Stomach (tissue), 4 donors: ENCODE results near the gene MTCL1.

Experiments used
- CTCF ChIP-seq, 7 experiments: fragments of 450-650 bp in 4 of 7; fragments of 200-600 bp in 3 of 7; sonication (generic) in 3 of 7; IDR thresholded peaks; one replicate each; pipeline ENCODE4 v1.5.1; 2016 to 2019; ENCODE audit warnings: antibody characterized with exemption in 7 of 7, control low read depth in 2 of 7, mild to moderate bottlenecking in 1 of 7
- POLR2A ChIP-seq, 4 donors: fragments of 450-650 bp; IDR thresholded peaks; one replicate each; pipeline ENCODE4 v1.6.1; 2016; ENCODE audit warnings: antibody characterized with exemption in 4 of 4, control low read depth in 2 of 4, mild to moderate bottlenecking in 1 of 4, moderate library complexity in 1 of 4

GRCh38 chr18:8787371-8787670 is 82.0 kb downstream of the MTCL1 start:
- TF ChIP-seq POLR2A (IDR thresholded peaks at IDR 0.05) (no peak), CTCF (IDR thresholded peaks at IDR 0.05) (no peak)
